HEK293T (cell line): ENCODE results near the gene SERPINA12.

Experiments used
- BHLHE40 ChIP-seq: fragments of 450-650 bp; IDR thresholded peaks from 2 replicates; pipeline ENCODE4 v1.6.1; 2016; ENCODE audit warnings: mild to moderate bottlenecking, moderate library complexity, borderline replicate concordance
- CTBP1 ChIP-seq: fragments of 450-650 bp; IDR thresholded peaks from 2 replicates; pipeline ENCODE4 v1.6.1; 2016; ENCODE audit warnings: borderline replicate concordance
- ELF4 ChIP-seq: fragments of 450-650 bp; IDR thresholded peaks from 2 replicates; pipeline ENCODE4 v1.6.1; 2017; ENCODE audit warnings: antibody characterized with exemption
- FOXA1 ChIP-seq: fragments of 450-650 bp; IDR thresholded peaks from 2 replicates; pipeline ENCODE4 v1.6.1; 2016; ENCODE audit warnings: mild to moderate bottlenecking
- FOXK2 ChIP-seq: fragments of 450-650 bp; IDR thresholded peaks from 2 replicates; pipeline ENCODE4 v1.6.1; 2016; ENCODE audit warnings: mild to moderate bottlenecking
- FOXM1 ChIP-seq: fragments of 450-650 bp; IDR thresholded peaks from 2 replicates; pipeline ENCODE4 v1.6.1; 2017; ENCODE audit warnings: mild to moderate bottlenecking, borderline replicate concordance
- NFRKB ChIP-seq: fragments of 450-650 bp; IDR thresholded peaks from 2 replicates; pipeline ENCODE4 v1.6.1; 2016; ENCODE audit warnings: mild to moderate bottlenecking, moderate library complexity
- PKNOX1 ChIP-seq: fragments of 450-650 bp; IDR thresholded peaks from 2 replicates; pipeline ENCODE4 v1.6.1; 2016
- SP1 ChIP-seq: fragments of 450-650 bp; IDR thresholded peaks from 2 replicates; pipeline ENCODE4 v1.6.1; 2017
- SUZ12 ChIP-seq: fragments of 450-650 bp; IDR thresholded peaks from 2 replicates; pipeline ENCODE4 v1.6.1; 2016; ENCODE audit warnings: mild to moderate bottlenecking
- TARDBP ChIP-seq: fragments of 450-650 bp; IDR thresholded peaks from 2 replicates; pipeline ENCODE4 v1.6.1; 2016

- no peak for TF ChIP-seq NFRKB
- TF ChIP-seq BHLHE40: no peak
- TF ChIP-seq CTBP1: no peak
- TF ChIP-seq SUZ12: no peak
- no peak for TF ChIP-seq FOXK2
- TF ChIP-seq ELF4: no peak
- TF ChIP-seq TARDBP: no peak
- TF ChIP-seq FOXM1: no peak
- TF ChIP-seq SP1: no peak
- no peak for TF ChIP-seq FOXA1
- no peak for TF ChIP-seq PKNOX1
Observed at GRCh38 chr14:94451091-94451771, 58.0 kb downstream of the SERPINA12 start.
